Glomerular visceral epithelial cell (primary cell): Measurements from ENCODE around the gene TMEM179.
"Not testable (repeated sequence)": the region's sequence is repeated elsewhere in the genome, so short reads cannot be mapped to it uniquely, and the experiment has no call there.

Source experiments
- DNase-seq: peaks from one replicate; pipeline ENCODE4 v3.0.0-alpha.2; 2016; ENCODE audit errors: extremely low spot score

The TMEM179 gene

GRCh38 chr14:104637546-104638003 is 33.0 kb upstream of the TMEM179 start:
- no peak for DNase-seq

GRCh38 chr14:104636846-104637545 is 32.4 kb upstream of the TMEM179 start:
- DNase-seq: not testable (repeated sequence)

GRCh38 chr14:104636131-104636530 is 31.6 kb upstream of the TMEM179 start:
- no peak for DNase-seq

- no peak for DNase-seq
These were observed 31.1 kb upstream of the TMEM179 start for GRCh38 chr14:104635717-104636116.

- DNase-seq: no peak
These were observed 30.5 kb upstream of the TMEM179 start for GRCh38 chr14:104634886-104635570.

GRCh38 chr14:104634138-104634760 is 29.7 kb upstream of the TMEM179 start:
- no peak for DNase-seq

- DNase-seq: no peak
These were observed 28.9 kb upstream of the TMEM179 start for GRCh38 chr14:104633276-104634137.

- DNase-seq: no peak
These were observed 28.2 kb upstream of the TMEM179 start for GRCh38 chr14:104632781-104633180.

- no peak for DNase-seq
These were observed 20.4 kb upstream of the TMEM179 start for GRCh38 chr14:104624939-104625338.

- no peak for DNase-seq
These were observed 9.7 kb upstream of the TMEM179 start for GRCh38 chr14:104614126-104614812.

GRCh38 chr14:104611881-104612280 is 7.3 kb upstream of the TMEM179 start:
- DNase-seq: no peak

- DNase-seq: no peak
These were observed 6.3 kb upstream of the TMEM179 start for GRCh38 chr14:104610749-104611310.

- no peak for DNase-seq
These were observed 5.1 kb upstream of the TMEM179 start for GRCh38 chr14:104609666-104610065.

- no peak for DNase-seq
These were observed 716 bp downstream of the TMEM179 start for GRCh38 chr14:104603711-104604401.

- DNase-seq: no peak
These were observed 1.6 kb downstream of the TMEM179 start for GRCh38 chr14:104602933-104603325.

GRCh38 chr14:104602315-104602932 is 2.1 kb downstream of the TMEM179 start:
- no peak for DNase-seq

GRCh38 chr14:104601786-104602185 is 2.8 kb downstream of the TMEM179 start:
- peak; percentile 6 for DNase-seq

GRCh38 chr14:104600805-104601204 is 3.8 kb downstream of the TMEM179 start:
- no peak for DNase-seq

GRCh38 chr14:104600141-104600643 is 4.4 kb downstream of the TMEM179 start:
- peak; percentile 58 for DNase-seq

- no peak for DNase-seq
These were observed 5.1 kb downstream of the TMEM179 start for GRCh38 chr14:104599446-104599845.
